Measurements from ENCODE around the gene CDK3. TPM values are rescaled to one million over a fixed set of nuclear protein-coding genes. Genes with fewer than 3 reads are reported as not detected.

CDK3 gene
- total RNA-seq, 4 donors from 2014 or later, result 2.4 to 6.6 (median 3.6) TPM

DNA sequence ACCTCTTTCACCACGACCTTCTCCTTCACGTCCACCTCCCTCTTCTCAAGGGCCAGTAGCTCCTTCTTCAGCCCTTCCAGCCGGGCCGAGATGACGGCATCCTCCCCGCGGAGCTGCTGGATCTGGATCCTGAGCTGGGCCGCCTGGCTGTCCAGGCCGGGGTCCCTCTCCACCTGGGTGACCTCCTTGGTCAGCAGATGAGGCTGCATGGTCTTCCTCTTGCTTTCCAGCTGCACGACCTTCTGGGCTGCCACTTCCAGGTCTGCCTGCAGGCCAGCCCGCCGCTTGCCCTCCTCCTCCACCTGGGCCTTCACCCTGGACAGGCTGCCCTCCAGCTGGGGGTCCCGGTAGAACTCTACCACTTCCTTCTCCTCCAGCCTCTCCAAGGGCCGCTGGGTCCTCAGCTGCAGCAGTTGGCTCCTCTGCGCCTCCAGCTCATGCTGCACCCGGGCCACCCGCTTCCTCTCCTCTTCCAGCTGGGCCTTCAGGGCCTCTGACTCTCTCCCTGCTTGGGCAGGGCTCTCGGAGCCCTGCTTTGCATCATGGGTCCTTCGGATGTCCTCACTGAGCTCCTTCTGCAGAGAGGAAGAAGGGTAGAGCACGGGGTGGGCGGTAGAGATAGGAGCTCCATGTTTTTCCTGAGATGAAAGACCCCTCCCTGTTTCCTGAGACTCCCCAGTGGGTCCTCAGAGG, 9.5 kb downstream of the CDK3 start:
- no peak overlapping the region for H3K27ac ChIP-seq
- H3K4me1 ChIP-seq, result peaks cover 0 to 21% (median 9%) of the 10 kb centered on the region in 3 donors
- peaks cover 0 to 100% (median 25%) of the 10 kb centered on the region in 3 donors for H3K36me3 ChIP-seq
- whole genome bisulfite sequencing, 2 donors, result 82 to 91% methylated on average over 12 to 17 of the region's 21 CpGs
- DNase-seq, result no peak
- H3K9me3 ChIP-seq, result no peaks in the 10 kb centered on the region
- H3K4me3 ChIP-seq, result no peak overlapping the region
- intact Hi-C loops (cut with DNase I), result loop anchor here (5.0 to 10.0 kb wide), 3 partner anchors 42 to 275 kb away; no protein-coding TSS in a partner anchor
- peaks cover 0 to 7% (median 0%) of the 10 kb centered on the region in 4 donors for H3K27me3 ChIP-seq
- TF ChIP-seq POLR2A (IDR thresholded peaks at IDR 0.05), result no peak
- TF ChIP-seq CTCF (IDR thresholded peaks at IDR 0.05), result no peak

DNA sequence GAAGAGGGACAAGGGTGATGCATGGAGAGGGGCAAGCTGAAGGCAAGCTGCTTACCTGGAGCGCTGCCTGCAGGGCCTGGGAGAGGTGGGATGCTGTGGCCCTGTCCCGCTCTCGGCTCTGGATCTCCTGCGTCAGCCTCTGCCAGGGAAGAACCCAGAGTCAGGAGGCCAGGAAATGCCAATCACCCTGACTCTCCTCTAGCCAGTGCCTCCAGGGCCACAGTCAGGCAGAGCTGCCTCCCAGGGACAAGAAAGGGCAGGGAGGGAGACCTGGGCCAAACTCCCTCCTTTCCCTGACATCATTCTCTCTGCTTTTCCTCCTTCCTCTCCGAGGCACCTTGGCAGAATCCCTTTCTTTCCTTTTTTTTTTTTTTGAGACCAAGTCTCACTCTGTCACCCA, 11.3 kb downstream of the CDK3 start:
- no peak overlapping the region for H3K27ac ChIP-seq
- H3K4me3 ChIP-seq, result no peak overlapping the region
- intact Hi-C loops (cut with DNase I), result loop anchor here (5.0 to 10.0 kb wide), 2 partner anchors 40 to 273 kb away; no protein-coding TSS in a partner anchor
- H3K36me3 ChIP-seq, result peaks cover 0 to 100% (median 25%) of the 10 kb centered on the region in 3 donors
- WGBS, 2 donors, result 60 to 82% methylated on average over 1 to 5 of the region's 5 CpGs
- H3K9me3 ChIP-seq, result no peaks in the 10 kb centered on the region
- peaks cover 0 to 9% (median 0%) of the 10 kb centered on the region in 4 donors for H3K27me3 ChIP-seq
- H3K4me1 ChIP-seq, result peaks cover 0 to 25% (median 11%) of the 10 kb centered on the region in 3 donors
- TF ChIP-seq CTCF (IDR thresholded peaks at IDR 0.05), result no peak
- TF ChIP-seq POLR2A (IDR thresholded peaks at IDR 0.05), result no peak
- no peak for DNase-seq

DNA sequence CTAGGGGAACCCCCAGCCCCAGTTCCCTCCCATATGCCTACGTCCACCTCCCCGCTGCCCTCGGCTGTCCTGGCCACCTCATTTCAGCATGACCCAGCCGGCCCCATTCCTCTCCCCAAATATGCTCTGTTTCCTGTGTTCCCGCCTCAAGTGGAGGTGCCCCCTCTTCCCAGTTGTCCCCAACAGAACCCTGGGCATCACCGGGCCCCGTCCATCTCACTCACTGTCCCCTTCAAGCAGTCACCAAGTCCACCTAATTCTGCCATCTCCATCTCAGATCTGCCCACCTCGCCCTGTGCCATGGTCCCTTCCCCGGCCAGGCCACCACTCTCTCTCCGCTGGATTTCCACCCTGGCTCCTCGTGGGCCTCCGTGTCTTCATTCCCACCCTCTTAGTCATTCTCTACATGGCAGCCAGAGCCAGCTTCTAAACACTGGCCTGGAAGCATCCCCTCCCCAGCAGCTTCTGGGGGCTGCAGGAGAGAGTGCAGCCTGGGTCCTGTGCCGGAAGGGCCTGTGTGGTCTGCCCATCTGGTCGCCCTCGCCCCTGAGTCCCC, 12.8 kb downstream of the CDK3 start:
- H3K27me3 ChIP-seq, result peaks cover 0 to 9% (median 0%) of the 10 kb centered on the region in 4 donors
- H3K9me3 ChIP-seq, result no peaks in the 10 kb centered on the region
- H3K27ac ChIP-seq, result peak overlapping the region in 1 of 4 donors; percentile 42
- TF ChIP-seq POLR2A (IDR thresholded peaks at IDR 0.05) (no peak), CTCF (IDR thresholded peaks at IDR 0.05) (no peak)
- H3K36me3 ChIP-seq, result peaks cover 4 to 100% (median 22%) of the 10 kb centered on the region in 3 donors
- peaks cover 0 to 25% (median 11%) of the 10 kb centered on the region in 3 donors for H3K4me1 ChIP-seq
- intact Hi-C loops (cut with DNase I), result loop anchor here (5.0 to 10.0 kb wide), 2 partner anchors 39 to 271 kb away; no protein-coding TSS in a partner anchor
- 75 to 78% methylated on average over 15 of the region's 15 CpGs for WGBS, 2 donors
- no peak overlapping the region for H3K4me3 ChIP-seq
- no peak for DNase-seq

DNA sequence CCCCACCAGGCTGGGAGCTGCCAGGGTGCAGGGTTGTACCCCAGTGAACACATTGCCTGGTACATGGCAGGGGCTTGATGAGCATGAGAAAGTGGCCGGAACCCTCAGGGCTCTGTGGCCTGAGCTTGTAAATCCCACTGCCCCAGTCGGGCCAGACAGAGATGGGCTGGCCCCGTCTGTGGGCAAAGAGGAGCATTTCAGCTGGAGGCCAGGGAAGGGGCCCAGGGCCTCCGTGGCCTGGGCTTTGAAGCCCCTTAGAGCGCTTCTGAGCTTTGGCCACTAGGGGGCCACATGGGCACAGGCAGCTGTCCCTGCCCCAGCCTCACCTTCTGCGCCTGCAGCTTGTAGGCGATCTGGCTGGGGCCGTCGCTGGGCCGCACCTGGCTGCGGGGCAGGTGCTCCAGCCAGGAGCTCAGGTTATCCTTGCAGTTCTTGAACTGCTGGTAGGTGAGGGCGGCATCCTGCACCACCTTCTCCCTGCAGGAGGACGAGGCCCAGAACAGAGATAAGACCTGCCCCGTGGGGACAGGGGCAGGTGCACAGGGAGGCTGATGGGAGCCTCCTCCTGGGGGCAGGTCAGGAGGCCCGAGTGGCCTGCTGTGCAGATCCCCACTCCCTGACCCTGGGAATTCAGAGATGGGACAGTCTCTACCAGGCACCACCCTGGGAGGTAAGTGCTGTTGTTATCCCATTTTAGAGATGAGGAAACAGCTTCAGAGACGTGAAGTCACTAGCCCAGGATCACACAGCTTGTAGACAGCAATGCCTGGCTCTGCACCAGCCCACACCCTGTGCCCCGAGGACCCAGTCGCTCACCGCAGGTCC, 13.7 kb downstream of the CDK3 start:
- no peak for TF ChIP-seq POLR2A (IDR thresholded peaks at IDR 0.05)
- TF ChIP-seq CTCF (IDR thresholded peaks at IDR 0.05), result peak; percentile 87 to 98 (median 92)
- H3K27ac ChIP-seq, result peak overlapping the region in 3 of 4 donors; percentile 10 to 42 (median 34)
- peaks cover 0 to 25% (median 11%) of the 10 kb centered on the region in 3 donors for H3K4me1 ChIP-seq
- peaks cover 5 to 100% (median 27%) of the 10 kb centered on the region in 3 donors for H3K36me3 ChIP-seq
- H3K9me3 ChIP-seq, result no peaks in the 10 kb centered on the region
- H3K27me3 ChIP-seq, result peaks cover 0 to 9% (median 0%) of the 10 kb centered on the region in 4 donors
- intact Hi-C loops (cut with DNase I), result loop anchor here (5.0 to 10.0 kb wide), 2 partner anchors 38 to 270 kb away; no protein-coding TSS in a partner anchor
- DNase-seq, result no peak
- WGBS, 2 donors, result no CpG with 5 or more reads among the region's 19 CpGs
- H3K4me3 ChIP-seq, result no peak overlapping the region

Data from esophagus squamous epithelium (tissue), 5 donors.